Stimulated activated CD8-positive, alpha-beta memory T cell treated with anti-CD3 and anti-CD28 coated beads, Interleukin-15, amount 100 ng/mL, for 48 hours (primary cell): ENCODE data around the gene NDUFA12.
"Not testable (repeated sequence)": the region's sequence is repeated elsewhere in the genome, so short reads cannot be mapped to it uniquely, and the experiment has no call there.

Experiments used
- DNase-seq, 2 donors: peaks; one replicate each; pipeline ENCODE4 v3.0.0-alpha.2; 2020; ENCODE audit warnings: low read depth in 2 of 2

Gene NDUFA12

GRCh38 chr12:95003213-95003920, at the start of gene NDUFA12:
TSS of gene NDUFA12 (minus strand) at chr12:95003697. CDS start at chr12:95003680, 17 bp downstream.
- DNase-seq = peak; percentile 94 to 95

- no peak for DNase-seq
Measured at GRCh38 chr12:95051241-95051640, 47.7 kb upstream of the NDUFA12 start.

GRCh38 chr12:95037906-95038305, 34.4 kb upstream of the NDUFA12 start:
- DNase-seq = no peak

GRCh38 chr12:95034750-95035149, 31.3 kb upstream of the NDUFA12 start:
- DNase-seq = no peak

GRCh38 chr12:95022477-95022876, 19.0 kb upstream of the NDUFA12 start:
- no peak for DNase-seq

- DNase-seq = no peak
Measured at GRCh38 chr12:95017482-95017881, 14.0 kb upstream of the NDUFA12 start.

- no peak for DNase-seq
Measured at GRCh38 chr12:95016120-95016519, 12.6 kb upstream of the NDUFA12 start.

GRCh38 chr12:95014554-95014953, 11.1 kb upstream of the NDUFA12 start:
- DNase-seq = no peak

- no peak for DNase-seq
Measured at GRCh38 chr12:95006206-95006605, 2.7 kb upstream of the NDUFA12 start.

- no peak for DNase-seq
Measured at GRCh38 chr12:95004610-95005009, 1.1 kb upstream of the NDUFA12 start.

GRCh38 chr12:95003921-95004272, 400 bp upstream of the NDUFA12 start:
- no peak for DNase-seq

- no peak for DNase-seq
Measured at GRCh38 chr12:95002754-95003153, 743 bp downstream of the NDUFA12 start.

- DNase-seq = no peak
Measured at GRCh38 chr12:94998326-94998725, 5.2 kb downstream of the NDUFA12 start.

- DNase-seq = no peak
Measured at GRCh38 chr12:94997726-94998125, 5.8 kb downstream of the NDUFA12 start.

GRCh38 chr12:94997061-94997460, 6.4 kb downstream of the NDUFA12 start:
- no peak for DNase-seq

GRCh38 chr12:94994312-94994711, 9.2 kb downstream of the NDUFA12 start:
- DNase-seq = no peak

- DNase-seq = not testable (repeated sequence)
Measured at GRCh38 chr12:94993855-94994254, 9.6 kb downstream of the NDUFA12 start.

GRCh38 chr12:94990222-94990621, 13.3 kb downstream of the NDUFA12 start:
- DNase-seq = no peak

GRCh38 chr12:94988471-94988870, 15.0 kb downstream of the NDUFA12 start:
- no peak for DNase-seq

GRCh38 chr12:94987801-94988200, 15.7 kb downstream of the NDUFA12 start:
- no peak for DNase-seq

- no peak for DNase-seq
Measured at GRCh38 chr12:94987076-94987669, 16.3 kb downstream of the NDUFA12 start.

GRCh38 chr12:94985099-94985498, 18.4 kb downstream of the NDUFA12 start:
- DNase-seq = not testable (repeated sequence)

GRCh38 chr12:94983321-94983720, 20.2 kb downstream of the NDUFA12 start:
- DNase-seq = no peak

GRCh38 chr12:94982456-94982855, 21.0 kb downstream of the NDUFA12 start:
- no peak for DNase-seq
